Measurements from ENCODE around the gene ZC3H12C. TPM values are rescaled to one million over a fixed set of nuclear protein-coding genes. Genes with fewer than 3 reads are reported as not detected.

The ZC3H12C gene
- total RNA-seq, 1 donor from 2014 or later = 11.4 TPM

- no peak for ATAC-seq
- no peaks in the 10 kb centered on the region for H3K36me3 ChIP-seq
- no peak overlapping the region for H3K27ac ChIP-seq
- H3K9me3 ChIP-seq = no peaks in the 10 kb centered on the region
- H3K27me3 ChIP-seq (ENCODE audit: low read depth) = no peaks in the 10 kb centered on the region
- no peak for DNase-seq
- H3K4me3 ChIP-seq = no peak overlapping the region
- intact Hi-C loops (cut with DNase I) = no loop called here
- peaks cover 36% of the 10 kb centered on the region for H3K4me1 ChIP-seq
- TF ChIP-seq CTCF (IDR thresholded peaks at IDR 0.05) = no peak
Measured at GRCh38 chr11:110090466-110091026, 2.6 kb upstream of the ZC3H12C start.

- Histone ChIP-seq H3K27me3 (ENCODE audit: low read depth) (no peaks in the 10 kb centered on the region), H3K4me3 (peak overlapping the region; percentile 75), H3K27ac (peak overlapping the region; percentile 92), H3K9me3 (no peaks in the 10 kb centered on the region), H3K4me1 (peaks cover 31% of the 10 kb centered on the region), H3K36me3 (no peaks in the 10 kb centered on the region)
- TF ChIP-seq CTCF (IDR thresholded peaks at IDR 0.05) = no peak
- ATAC-seq (no peak), DNase-seq (no peak)
- intact Hi-C loops (cut with DNase I) = no loop called here
Measured at GRCh38 chr11:110092111-110092514, 1.1 kb upstream of the ZC3H12C start.

GRCh38 chr11:110093407-110094297, 460 bp downstream of the ZC3H12C start:
- no peak for TF ChIP-seq CTCF (IDR thresholded peaks at IDR 0.05)
- Histone ChIP-seq H3K4me1 (peaks cover 20% of the 10 kb centered on the region), H3K27me3 (ENCODE audit: low read depth) (no peaks in the 10 kb centered on the region), H3K27ac (peak overlapping the region; percentile 92), H3K4me3 (peak overlapping the region; percentile 75), H3K36me3 (no peaks in the 10 kb centered on the region), H3K9me3 (no peaks in the 10 kb centered on the region)
- ATAC-seq = peak; percentile 57 to 59
- DNase-seq = peak; percentile 73
- intact Hi-C loops (cut with DNase I) = no loop called here

- Histone ChIP-seq H3K4me1 (peaks cover 17% of the 10 kb centered on the region), H3K27me3 (ENCODE audit: low read depth) (no peaks in the 10 kb centered on the region), H3K9me3 (no peaks in the 10 kb centered on the region), H3K27ac (peak overlapping the region; percentile 92), H3K36me3 (no peaks in the 10 kb centered on the region), H3K4me3 (peak overlapping the region; percentile 75)
- ATAC-seq = no peak
- intact Hi-C loops (cut with DNase I) = no loop called here
- no peak for DNase-seq
- no peak for TF ChIP-seq CTCF (IDR thresholded peaks at IDR 0.05)
Measured at GRCh38 chr11:110094298-110095285, 1.4 kb downstream of the ZC3H12C start.

- DNase-seq = no peak
- no peaks in the 10 kb centered on the region for H3K9me3 ChIP-seq
- no peak for TF ChIP-seq CTCF (IDR thresholded peaks at IDR 0.05)
- H3K4me3 ChIP-seq = no peak overlapping the region
- no peaks in the 10 kb centered on the region for H3K36me3 ChIP-seq
- no peak overlapping the region for H3K27ac ChIP-seq
- intact Hi-C loops (cut with DNase I) = no loop called here
- H3K27me3 ChIP-seq (ENCODE audit: low read depth) = no peaks in the 10 kb centered on the region
- no peak for ATAC-seq
- H3K4me1 ChIP-seq = peaks cover 17% of the 10 kb centered on the region
Measured at GRCh38 chr11:110095554-110095953, 2.4 kb downstream of the ZC3H12C start.
